ENCODE data around the gene PNPLA7.

GRCh38 chr9:137569609-137570203, 19.5 kb upstream of the PNPLA7 start:
- TF ChIP-seq POLR2A (IDR thresholded peaks at IDR 0.05), result no peak
- TF ChIP-seq CTCF (IDR thresholded peaks at IDR 0.05), result no peak

All from thyroid gland (tissue), 4 donors.